Stimulated activated CD4-positive, alpha-beta T cell treated with anti-CD3 and anti-CD28 coated beads, TNF-alpha, amount 100 ng/mL, for 4 hours (primary cell): Measurements from ENCODE around the gene STK16.
A peak's percentile ranks its signal among the peaks of the same experiment; 100 is the strongest.
"Not testable (repeated sequence)": the region's sequence is repeated elsewhere in the genome, so short reads cannot be mapped to it uniquely, and the experiment has no call there.

Source experiments
- DNase-seq, 3 experiments: peaks; one replicate each; pipeline ENCODE4 v3.0.0-alpha.2; 2020; ENCODE audit warnings: low read depth in 3 of 3

Gene STK16

DNA sequence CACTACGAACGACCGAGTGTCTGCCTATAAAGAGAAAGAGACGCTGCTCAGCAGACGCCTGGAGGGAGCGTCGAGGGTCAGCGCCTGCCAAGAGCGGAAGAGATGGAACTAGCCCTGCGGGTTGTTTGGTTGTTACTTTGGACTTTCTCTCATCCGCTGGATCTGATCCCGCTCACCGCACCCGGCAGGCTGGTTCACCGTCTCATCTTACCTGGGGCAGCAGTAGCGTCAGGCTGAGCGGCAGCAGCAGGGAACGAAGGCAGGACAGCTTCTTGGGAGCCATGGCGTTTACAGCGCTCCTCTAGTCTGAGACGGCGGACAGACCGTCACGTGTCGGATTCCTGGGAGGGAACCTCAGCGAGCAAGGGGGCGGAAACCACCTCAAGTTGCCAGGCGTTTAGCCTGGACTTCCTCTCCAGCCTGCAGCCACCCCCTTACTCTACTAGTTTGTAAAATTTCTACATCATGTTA is 2.0 kb upstream of the STK16 start:
- DNase-seq, result no peak

DNA sequence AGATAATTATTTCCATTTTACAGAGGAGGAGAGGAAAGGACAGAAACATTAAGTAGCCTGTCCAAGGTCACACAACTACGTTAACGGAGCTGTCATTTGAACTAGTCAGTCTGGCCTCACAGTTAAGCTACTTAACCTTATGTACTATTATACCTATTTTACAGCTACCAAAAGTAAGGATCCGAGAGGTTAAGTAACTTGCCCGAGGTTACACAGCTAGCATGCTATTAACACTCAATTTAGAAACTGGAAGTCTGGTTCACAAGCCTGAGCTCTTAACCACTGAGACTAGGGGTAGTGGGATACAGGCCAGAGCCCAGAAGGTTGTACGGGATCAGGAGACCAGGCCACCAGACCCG is 511 bp upstream of the STK16 start:
- DNase-seq, result no peak

DNA sequence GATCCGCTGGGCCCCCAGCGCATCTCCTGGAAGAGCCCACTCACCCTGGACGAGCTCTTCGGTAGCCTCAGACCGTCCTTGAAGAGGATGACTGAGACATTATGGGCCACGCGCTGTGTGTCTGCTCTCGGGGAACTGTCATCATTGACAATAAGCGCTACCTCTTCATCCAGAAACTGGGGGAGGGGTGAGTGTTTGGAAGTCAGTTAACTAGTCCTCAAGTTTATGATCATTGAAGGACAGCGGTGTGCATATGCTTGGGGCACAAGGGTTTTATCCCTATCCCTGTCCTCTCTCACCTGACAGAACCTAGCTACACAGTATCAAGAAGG is 586 bp downstream of the STK16 start:
- DNase-seq, result no peak

DNA sequence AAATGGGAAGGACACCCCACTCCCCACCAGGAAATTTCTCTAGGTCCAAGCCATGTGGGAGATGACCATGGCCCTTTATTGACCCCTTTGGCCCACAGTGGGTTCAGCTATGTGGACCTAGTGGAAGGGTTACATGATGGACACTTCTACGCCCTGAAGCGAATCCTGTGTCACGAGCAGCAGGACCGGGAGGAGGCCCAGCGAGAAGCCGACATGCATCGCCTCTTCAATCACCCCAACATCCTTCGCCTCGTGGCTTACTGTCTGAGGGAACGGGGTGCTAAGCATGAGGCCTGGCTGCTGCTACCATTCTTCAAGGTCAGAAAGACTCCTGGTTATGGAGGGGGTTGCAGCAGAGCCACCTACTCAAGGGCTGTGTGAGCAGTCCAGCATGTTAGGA is 1.3 kb downstream of the STK16 start:
- DNase-seq, result no peak

DNA sequence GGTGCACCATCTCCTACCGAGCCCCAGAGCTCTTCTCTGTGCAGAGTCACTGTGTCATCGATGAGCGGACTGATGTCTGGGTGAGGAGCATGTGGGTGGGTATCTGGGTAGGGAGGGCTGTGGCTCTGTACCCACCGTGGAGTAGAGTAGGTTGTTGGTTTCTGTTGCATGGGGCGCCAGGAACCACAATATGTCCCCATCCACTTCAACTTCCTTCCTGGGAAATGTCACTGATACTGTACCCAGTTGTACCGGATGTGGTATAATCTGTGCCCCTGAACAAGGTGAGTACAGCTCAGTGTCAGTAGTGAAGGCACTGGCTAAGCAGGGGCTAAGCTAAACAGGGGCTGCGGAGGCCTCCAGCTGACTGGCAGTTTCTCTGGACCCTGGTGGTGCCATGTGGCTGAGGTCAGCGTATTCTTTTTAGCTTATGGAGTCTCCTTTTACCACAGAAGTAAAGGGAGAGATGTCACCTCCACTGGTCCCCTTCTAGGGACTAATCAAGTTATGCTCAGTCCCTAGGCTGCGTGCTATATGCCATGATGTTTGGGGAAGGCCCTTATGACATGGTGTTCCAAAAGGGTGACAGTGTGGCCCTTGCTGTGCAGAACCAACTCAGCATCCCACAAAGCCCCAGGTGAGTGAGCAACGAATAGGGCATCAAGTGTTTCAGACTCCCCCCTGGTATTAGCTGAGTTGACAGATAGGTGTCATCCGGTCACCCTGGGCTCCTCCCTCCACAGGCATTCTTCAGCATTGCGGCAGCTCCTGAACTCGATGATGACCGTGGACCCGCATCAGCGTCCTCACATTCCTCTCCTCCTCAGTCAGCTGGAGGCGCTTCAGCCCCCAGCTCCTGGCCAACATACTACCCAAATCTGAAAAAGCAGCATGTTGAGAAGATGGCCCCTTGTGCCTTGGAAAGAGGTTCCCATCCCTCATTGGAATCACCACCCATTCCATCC is 2.7 kb downstream of the STK16 start:
- no peak for DNase-seq

DNA sequence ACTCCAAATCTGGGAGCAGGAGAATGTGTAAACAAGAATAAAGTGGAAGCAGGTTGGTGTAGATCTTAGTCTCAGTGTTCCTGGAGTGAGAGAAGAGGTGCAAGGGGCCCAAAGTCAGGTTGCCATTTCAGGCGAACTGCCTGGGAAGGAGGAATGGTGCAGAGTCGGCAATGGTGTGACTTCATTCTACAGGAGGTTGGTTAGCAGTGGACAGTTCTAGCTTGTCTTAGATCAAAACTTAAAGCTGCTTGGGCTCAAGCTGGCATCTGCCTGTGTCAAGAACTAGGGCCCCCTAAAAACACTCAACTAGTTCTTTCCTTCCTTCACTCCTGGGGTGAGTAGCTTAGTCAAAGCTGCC is 3.5 kb downstream of the STK16 start:
- no peak for DNase-seq

DNA sequence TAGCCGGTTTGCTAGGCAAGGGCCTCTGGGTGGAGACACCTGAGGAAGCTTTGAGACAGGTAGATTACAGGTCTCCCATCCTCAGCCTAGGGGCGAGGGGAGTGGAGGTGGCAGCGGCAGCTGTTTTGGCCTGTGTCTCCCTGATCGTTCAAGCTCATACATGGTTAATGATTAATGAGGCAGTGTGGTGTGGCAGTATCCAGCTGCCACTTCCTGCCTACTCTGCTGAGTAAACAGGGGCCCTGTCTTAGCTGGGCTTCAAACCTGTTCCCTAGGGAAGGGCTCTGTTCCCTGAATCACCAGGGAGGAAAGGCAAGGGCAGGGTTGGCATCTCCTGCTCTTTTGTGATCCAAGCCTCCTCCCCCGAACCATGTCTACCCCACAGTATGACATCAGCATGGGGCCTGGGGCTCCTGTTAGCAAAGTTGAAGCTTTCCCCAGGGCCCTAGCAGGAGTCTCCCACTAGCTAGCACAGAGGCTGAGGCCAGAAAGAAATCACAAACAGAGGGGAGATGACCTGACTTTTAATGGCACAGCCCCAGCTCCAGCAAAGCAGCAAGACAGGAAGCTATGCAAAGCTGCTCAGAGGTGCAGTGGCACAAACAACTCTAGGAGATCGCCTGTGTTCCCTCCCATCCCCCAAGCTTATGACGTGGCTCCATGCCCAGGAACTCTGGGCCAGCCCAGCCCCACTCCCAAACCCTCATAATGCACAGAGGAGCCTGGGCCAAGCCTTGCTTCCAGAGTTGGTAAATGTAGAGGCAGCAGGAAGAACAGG is 4.1 kb downstream of the STK16 start:
- no peak for DNase-seq

DNA sequence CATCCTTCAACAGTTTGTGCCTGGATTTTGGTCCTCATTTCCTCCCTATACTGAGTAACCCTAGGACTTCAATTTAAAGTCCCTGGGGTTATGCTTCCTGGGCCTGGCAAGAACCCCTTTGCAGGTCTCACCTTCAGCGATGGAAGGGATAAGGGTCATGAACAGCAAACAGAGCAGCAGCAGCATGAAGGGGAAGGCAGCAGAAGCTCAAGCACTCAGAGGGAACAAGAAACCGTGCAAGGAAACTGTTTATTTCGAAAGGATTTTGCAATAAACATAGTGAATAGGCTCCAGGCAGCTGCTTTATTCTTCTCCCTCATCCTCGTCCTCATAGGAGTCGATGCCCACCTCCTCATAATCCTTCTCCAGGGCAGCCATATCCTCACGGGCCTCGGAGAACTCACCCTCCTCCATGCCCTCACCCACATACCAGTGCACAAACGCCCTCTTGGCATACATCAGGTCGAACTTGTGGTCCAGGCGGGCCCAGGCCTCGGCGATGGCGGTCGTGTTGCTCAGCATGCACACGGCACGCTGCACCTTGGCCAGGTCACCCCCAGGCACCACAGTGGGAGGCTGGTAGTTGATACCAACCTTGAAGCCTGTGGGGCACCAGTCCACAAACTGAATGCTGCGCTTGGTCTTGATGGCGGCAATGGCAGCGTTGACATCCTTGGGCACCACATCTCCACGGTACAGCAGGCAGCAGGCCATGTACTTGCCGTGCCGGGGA is 4.9 kb downstream of the STK16 start:
- DNase-seq, result no peak

DNA sequence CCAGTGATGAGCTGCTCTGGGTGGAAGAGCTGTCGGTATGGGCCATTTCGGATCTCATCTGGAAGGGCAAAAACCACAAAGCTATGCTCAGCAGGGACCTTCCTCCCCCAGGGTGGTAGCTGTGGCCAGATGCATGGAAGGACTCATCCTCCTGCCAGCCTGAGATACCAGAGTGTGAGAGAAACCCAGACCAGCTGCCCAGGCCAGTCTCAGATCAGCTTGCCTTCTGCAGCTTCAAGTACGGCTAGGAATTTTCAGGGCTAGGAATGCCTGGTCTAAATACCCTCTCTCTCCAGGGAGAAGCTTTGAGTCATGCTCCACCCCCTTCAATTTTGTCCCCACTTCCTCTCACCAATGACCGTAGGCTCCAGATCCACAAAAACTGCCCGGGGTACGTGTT is 6.4 kb downstream of the STK16 start:
- no peak for DNase-seq

DNA sequence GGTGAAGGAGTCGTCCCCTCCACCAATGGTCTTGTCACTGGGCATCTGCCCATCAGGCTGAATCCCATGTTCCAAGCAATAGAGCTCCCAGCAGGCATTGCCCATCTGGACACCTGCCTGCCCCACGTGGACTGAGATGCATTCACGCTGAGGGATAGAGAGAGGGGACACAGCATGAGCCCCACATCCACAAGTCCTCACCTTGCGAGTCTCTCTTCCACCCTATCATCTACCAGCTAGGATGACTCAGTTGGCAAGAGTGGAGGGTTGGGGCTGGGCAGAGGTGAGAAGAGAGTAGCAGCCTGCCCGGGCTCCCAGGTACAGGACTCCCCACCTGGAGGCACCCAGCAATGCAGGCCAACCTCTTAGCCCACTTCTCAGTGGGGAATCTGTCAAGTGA is 6.8 kb downstream of the STK16 start:
- DNase-seq, result peak in 1 of 3 experiments; percentile 10

DNA sequence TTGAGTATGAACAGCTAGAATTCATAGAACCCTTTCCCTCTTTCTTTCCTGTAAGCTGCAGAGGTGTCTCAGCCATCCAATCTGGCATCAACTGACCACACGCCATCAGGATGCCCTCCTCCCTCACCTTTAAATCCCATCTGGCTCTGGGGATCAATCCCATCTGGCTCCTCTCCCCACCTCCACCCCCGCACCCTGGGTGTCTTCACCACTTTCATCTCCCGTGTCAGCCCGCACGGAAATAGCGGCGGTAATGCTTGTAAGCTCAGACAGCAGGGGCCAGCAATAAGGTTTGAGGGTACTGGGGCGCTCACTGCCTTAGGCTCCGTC is 7.3 kb downstream of the STK16 start:
- DNase-seq, result peak in 1 of 3 experiments; percentile 32

DNA sequence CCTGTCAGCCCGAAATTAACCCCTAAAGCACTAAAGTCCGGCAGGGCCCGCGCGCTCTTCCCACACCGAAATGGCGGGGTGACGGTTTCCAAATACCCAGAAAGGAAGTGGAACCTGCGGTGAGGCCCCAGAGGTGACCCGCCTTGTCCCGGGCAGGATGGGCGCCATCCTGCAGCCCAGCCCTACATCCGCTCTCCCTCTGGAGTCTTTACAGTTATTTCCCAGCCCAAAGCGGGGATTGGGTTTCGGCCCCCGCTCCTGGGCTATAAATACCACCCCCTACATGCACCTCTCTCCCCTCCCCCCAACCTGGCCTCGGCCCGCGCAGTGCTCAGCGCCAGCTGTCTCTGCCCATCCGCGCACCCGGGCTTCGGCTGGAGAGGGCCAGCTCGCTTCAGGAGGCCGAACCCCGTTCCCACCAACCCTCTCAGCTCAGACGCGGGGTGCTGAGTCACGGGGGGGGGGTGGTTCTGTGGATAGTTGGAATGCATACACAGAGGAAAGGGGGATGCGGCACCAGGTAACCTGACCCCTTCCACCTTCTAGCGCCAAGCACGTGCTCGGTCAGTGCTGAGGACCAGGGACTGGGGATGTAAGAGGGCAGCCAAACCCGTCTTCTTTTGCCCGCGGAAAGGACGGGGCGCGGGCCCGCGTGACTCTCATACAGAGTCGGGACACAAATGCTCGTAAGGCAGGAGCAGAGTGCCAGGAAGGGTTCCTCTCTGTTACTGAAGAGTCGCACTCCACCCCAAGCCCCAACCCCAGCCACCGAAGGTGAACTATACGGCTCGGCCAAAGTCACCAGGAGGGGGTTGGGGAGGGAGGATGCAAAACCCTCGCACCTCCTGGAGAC is 7.8 kb downstream of the STK16 start, which contains the start of gene TUBA4B:
TUBA4B (plus strand) TSS at position 344 of the 853 bp plus-strand sequence; CDS start at position 509, 165 bp downstream.
- DNase-seq, result peak in 1 of 3 experiments; percentile 26

DNA sequence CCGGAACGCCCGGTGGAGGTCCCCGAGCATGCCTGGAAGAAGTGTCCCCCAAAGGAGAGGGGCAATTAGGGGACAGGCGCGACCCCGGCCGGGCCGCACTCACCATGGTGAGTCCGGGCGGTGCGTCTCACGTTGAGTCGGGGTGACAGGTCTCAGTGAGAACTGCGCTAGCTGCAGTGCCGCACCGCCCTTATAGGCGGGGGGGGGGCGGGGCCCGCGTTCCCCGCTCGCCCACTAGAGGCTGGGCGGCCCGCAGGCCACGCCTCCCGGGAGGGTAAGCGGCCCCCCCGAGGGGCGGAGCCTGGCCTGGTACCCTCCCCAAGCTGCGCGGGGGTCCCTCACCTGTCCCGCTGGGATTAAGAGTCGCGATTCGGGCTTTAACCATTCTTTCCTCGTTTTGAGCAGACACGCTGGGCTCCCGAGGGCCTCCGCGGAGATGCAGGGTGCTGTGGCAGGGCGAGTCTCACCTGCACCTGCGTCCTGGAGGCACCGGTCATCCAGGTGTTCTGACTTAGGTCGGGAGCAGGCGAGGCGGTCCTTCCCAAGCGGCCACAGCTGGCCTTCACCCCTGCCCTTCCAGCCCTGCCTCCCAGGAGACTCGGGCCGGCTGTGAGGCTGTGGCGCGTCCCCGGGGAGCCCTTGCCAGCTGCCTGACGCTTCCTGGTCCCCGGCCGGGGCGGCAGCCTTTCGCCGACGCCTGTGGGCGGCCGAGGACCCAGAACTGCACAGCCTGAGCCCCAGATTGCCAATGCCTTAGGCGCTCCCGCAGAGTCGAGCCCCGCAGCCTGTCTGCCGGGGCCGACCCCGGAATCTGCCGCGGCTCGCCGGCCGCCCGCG is 8.7 kb downstream of the STK16 start, which contains the start of gene TUBA4A:
TUBA4A (minus strand) TSS at position 166 of the 837 bp plus-strand sequence; CDS start at position 106, 60 bp downstream.
- DNase-seq, result peak; percentile 81 to 88 (median 84)

DNA sequence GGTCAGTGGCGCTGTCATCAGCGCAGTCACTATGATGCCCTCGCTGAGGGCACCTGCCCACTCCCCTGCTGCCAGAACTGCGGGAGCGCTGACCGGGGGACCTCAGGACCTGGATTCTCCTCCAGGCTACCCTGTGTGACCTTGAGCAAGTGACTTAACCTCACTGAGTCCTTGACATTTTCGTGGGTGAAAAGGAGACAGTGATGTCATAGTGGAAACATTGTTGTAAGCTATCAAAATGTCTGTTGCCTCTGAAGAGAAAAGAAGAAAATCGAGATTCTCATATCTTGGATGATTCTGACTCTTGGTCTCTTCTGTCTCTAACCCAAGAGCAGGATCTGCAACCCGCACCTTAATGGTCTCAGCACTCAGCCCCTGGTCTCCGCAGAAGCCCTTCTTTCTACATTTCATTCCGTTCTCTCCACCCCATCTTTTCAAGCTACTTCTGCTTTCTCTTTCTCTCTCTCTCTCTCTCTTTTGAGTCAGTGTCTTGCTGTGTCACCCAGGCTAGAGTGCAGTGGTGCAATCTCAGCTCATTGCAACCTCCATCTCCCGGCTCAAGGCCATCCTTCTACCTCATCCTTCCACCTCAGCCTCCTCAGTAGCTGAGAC is 9.4 kb downstream of the STK16 start:
- DNase-seq, result peak in 1 of 3 experiments; percentile 25

DNA sequence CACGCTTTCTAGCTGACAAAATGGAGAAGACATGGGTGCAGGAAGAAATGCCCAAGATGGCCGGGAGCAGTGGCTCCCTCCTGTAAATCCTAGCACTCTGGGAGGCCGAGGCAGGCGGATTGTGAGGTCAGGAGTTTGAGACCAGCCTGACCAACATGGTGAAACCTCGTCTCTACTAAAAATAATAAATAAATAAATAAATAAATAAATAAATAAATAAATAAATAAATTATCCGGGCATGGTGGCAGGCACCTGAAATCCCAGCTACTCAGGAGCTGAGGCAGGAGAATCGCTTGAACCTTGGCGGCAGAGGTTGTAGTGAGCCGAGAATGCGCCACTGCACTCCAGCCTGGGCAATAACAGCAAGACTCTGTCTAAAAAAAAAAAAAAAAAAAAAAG is 13.7 kb downstream of the STK16 start:
- not testable (repeated sequence) for DNase-seq

DNA sequence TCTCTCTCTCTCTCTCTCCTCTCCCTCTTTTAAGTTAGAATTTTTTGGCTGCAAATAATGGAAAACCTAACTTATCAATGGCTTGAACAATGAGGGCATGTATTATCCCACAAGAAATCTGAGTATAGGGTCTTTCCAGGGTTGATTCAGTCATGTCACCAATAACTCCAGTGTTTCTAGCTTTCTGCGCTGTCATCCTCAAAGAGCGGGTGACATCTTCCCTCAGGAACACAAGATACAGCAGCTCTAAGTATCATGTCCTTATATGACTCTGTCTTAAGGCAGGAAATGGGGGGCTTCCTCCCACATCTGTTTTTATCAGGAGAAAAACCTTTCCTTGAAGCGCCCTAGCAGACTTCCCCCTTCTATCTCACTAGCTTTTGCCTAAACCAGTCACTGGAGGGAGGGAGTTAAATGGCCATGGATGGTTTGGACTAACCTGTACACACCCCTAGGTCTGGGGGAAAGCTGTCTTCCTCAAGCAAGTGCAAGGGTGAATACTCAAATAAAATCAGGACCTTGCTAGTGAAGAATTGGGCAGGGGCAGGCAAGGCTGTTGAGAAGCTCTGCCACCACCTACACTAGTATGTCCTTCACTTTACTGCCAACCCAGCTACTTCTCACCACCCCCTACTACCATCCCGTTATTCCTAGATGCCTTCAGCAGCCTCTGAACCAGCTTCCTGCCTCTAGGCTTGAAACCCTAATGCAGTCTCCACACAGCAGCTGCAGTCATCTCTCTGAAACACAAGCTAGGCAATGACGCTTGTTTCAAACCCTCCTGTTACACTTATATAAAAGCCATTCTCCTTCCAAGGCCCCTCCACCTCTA is 16.0 kb downstream of the STK16 start:
- DNase-seq, result no peak

DNA sequence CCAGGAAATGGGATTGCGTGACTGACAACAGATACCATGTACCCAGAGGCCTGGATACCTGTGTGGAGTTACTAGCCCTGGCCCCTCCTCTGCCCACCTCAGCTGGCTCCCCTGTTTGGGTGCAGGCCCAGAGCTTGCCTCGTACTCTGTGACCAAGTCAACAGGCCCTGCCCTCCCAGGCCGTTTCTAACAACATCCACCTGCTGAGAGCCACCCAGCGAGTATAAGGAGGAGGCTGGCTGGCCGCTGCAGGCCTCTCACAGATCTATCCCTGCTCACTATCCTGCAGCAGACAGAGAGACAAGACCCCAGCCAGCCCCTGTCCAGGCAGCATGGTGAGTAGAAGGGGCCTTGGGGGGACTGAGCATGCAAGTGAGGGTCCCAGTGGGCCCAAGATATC is 21.0 kb downstream of the STK16 start:
- DNase-seq, result no peak

DNA sequence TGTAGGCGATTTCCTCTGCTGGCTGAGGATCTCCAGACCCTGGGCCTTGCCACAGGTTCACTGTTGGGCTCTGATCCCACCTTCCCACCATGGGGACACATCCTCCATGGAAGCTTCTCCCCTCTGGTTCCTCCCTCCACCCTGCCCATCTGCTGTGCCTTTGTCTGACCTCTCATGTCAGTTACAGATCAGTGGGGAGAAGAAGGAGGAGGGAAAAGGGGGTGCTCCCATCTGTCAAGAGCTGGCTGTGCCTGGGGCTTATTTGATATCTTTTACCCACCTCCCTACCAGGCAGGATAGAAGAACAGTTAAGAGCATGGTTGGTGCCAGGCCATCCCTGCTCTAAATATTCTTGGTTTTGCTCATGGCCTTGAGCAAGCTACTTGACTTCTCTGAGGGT is 21.6 kb downstream of the STK16 start:
- DNase-seq, result no peak

DNA sequence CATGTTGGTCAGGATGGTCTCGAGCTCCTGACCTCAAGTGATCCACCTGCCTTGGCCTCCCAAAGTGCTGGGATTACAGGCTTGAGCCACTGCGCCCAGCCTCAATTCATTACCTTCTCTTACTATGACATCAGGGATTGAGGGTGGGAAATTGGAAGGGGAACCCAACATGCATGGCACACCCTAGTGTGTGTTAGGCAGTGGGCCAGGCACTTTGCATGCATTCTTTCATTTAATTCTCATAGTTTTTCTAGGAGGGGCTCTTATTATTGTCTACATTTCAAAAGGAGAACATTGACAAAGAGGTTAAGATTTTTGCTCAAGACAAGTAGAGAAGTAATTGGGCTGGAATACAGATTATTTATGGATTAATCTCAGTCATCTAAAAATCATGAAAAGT is 23.0 kb downstream of the STK16 start:
- DNase-seq, result no peak
